Activated CD4-positive, alpha-beta T cell treated with anti-CD3 and anti-CD28 coated beads, Interleukin-2, amount 50 U/mL, for 48 hours (primary cell): ENCODE measurements around the gene MIX23.
"Not testable (repeated sequence)": the region's sequence is repeated elsewhere in the genome, so short reads cannot be mapped to it uniquely, and the experiment has no call there.

ENCODE experiments used
- DNase-seq, 2 experiments: peaks; one replicate each; pipeline ENCODE4 v3.0.0-alpha.2; 2020

The MIX23 gene

DNA sequence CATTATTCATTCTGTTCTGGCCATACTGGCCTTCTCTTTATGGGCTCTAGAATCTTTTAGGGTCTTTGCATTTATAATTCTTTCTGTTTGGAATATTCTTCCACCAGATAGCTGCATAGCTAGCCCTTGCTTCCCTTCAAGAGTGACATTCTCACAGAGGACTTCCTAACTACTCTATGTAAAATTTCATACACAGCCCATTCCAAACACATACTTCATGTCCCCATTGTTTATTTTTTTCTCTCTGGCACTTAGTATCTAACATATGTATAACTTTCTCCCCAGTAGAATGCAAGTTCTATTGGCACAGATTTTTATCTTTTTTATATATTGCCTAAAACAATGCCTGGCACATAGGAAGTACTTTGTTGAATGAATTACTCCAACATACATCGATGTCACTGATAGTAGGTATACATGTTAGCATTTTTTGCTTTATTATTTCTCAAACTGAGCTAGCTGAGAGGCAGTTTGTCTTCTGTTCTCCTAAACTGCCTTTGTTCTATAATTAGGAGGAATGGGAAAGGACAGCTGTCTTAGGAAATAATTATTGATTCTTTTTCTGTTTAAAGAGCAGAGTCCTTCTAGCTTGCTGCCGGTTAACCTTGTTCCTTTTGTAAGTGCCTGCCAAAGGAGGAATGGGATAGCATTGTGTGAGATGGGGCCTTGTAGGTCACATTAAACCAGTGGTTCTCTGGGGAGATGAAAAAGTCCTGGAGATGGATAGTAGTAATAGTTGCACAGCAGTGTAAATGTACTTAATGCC is 8.8 kb upstream of the MIX23 start:
- DNase-seq = no peak

DNA sequence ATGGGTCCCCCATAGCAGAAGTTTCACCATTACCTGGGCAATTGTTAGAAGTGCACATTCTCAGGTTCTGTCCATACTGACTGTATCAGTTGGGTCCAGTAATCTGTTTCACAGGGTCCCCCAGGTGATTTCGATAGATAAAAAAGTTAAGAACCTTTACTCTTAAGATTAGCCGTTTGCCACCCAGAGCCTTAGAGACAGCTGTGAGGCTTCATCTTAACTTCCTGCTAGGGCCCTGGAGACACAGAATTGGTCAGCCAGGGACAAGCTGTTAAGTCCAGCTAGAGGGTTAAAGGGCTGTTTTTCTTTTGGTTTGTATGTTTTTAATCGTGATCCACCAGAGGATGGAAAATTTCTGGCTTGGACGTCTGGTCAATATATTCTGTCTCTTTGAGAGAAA is 7.6 kb upstream of the MIX23 start:
- DNase-seq = no peak

DNA sequence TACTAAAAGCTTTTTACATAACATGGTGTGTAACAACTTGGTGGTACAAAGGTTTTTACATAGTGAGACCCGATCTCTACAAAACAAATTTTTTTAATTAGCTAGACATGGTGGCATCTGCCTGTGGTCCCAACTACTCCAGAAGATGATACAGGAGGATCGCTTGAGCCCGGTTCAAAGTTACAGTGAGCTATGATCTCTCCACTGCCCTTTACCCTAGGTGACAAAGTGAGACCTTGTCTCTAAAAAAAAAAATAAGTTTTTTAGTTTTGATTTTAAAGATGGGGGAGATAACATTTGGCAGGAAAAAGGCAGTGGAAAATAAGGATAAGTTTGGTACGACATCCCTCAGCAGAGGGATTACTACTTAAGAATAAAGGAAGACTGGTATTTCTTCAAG is 6.9 kb upstream of the MIX23 start:
- no peak for DNase-seq

DNA sequence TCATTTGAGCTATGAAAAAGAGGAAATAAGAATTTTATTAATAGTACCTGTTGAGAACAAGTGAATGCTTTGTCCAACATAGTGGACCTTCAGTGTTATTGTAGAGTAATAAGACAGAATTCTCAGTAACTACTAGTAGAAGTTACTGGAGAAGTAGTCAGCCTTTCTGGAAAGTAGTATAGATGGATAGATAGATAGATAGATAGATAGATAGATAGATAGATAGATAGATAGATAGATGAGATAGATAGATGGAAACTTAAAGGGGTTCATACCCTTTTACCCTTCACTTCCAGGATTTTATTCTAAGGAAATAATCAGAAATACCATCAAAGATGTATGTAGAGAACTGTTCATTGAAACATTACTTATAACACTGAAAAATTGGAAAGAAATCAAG is 6.2 kb upstream of the MIX23 start:
- DNase-seq = no peak

DNA sequence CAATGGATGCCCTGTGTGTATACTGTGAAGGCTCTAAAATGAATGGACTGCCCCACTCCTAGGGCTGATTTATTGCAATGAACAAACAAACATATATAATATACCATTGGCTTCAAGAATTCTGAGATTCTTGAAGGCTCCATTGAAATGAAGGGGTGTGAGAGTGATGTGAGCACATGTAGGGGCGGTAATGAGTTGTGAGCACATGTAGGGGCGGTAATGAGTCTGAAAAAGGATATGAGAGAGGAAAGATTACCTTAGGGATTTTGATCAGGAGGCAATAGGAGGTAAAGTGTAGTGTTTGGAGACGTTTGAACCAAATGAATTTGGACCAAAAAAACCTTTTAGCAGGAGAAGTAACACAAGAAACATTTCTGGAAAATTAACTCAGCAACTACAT is 4.7 kb upstream of the MIX23 start:
- DNase-seq = no peak

DNA sequence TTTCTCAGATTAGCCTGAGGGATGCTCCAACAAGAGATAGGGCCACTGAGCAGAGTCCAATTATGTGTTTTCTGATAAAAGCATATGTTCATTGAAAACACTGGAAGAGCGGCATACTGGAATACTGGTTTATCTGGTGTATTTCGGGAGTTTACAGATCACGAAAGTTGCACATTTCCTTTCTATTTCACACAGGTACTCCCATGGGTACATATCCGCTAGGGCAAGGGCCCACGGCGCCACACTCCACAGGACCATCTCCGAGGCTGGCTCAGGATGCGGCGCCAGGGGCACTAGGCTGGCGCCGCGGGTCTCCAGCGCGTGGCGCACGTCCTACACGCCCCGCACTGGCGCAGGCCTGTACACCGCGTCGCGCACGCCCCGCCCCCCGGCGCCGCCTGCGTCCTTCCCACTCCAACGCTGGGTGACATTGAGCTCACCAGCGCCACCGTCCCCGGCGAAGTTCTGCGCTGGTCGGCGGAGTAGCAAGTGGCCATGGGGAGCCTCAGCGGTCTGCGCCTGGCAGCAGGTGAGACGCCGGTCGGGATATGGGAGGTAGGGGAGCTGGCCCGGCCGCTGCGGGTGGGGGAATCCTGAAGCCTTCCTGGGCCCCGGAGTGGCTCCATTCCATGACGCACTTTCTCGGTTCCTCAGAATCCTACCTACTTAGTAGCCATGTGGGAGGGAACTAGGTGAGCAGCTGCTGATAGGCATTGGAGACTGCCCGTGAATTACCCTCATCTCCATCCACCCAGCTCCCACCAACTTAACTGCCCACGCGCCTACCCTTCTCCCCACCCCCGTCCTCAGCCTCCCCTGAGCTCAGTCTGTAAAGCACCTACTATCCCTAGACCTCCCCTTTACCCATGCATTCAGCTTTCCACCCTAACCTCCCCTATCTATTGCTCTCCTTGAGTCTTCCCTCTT is 1.0 kb upstream of the MIX23 start, which contains the start of gene FAM162A:
FAM162A (plus strand) TSS at position 412 of the 927 bp plus-strand sequence; CDS start at position 496, 84 bp downstream.
- DNase-seq = peak; percentile 92 to 94

DNA sequence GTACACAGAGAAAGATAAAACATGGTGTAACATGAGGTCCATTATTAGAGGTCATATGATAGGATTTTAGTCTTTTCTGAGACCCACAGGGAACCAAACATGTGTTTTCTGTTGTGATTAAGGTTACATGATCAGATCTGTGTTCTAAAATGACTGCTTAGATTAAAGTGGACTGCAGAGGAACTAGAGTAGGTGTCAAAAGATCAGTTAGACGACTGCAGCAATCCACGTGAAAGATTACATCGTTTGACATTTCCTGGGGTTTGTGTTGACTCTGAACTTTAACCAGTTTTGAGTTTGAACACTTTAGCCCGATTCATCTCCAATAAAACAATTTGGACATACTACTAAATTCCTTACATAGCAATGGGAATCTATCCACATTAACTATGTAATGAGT is 5.1 kb downstream of the MIX23 start:
- DNase-seq = no peak

DNA sequence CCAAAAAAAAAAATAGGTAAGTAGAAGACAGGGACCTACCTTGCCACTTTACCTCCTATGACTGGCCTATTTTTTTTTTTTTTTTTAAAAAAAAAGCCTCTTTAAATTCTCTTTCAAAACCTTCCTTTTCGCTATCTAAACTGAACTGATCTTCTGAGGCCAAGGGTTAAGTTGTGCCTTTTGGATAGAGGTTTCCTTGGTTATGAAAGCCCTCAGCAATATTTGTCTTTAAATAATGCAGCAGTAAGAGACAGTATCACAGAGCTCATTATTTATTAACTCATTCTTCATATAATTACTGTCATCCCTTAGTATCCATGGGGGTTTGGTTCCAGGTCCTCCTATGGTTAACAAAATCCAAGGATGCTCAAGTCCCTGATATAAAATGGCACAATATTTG is 9.0 kb downstream of the MIX23 start:
- no peak for DNase-seq

DNA sequence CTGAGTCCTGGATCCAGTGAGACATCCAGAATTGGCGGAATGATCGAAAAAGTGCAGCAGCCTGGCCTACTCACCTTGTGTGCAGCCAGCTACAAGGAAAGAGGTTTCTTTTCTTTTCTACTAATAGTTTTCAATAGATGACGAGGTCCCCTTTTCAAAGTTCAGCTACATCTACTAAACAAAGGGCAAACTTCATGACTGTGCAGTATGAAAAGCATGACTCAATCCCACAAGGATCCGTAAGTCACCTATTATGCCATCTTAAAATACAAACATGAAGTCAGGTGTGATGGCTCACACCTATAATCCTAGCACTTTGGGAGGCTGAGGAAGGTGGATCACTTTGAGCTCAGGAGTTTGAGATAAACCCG is 16.7 kb downstream of the MIX23 start:
- DNase-seq = no peak

DNA sequence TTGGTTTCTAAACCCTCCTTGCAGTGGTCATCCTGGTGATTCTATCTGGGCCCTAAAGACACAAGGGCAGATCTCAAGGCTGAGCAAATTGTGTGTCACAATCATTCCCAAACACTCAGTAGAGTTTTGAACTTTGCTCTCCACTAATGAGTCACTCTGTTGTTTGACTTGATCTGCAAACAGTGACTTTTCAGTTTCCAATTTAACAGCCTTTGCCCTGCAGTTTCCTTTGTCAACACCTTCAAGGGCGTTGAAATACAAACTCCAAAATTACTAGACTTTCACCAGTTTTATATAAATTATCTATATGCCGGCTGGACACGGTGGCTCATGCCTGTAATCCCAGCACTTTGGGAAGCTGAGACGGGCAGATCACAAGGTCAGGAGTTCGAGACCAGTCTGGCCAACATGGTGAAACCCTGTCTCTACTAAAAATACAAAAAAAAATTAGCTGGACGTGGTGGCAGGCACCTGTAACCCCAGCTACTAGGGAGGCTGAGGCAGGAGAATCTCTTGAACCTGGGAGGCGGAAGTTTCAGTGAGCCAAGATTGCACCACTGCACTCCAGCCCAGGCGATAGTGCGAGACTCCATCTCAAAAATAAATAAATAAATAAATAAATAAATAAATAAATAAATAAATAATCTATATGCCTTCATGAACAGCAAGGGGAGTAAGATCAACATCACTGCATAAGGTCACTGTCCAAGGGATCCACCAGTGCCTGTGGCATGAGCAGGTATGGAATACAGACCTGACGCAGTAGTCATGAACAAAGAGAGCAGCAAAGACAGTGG is 17.3 kb downstream of the MIX23 start:
- not testable (repeated sequence) for DNase-seq

DNA sequence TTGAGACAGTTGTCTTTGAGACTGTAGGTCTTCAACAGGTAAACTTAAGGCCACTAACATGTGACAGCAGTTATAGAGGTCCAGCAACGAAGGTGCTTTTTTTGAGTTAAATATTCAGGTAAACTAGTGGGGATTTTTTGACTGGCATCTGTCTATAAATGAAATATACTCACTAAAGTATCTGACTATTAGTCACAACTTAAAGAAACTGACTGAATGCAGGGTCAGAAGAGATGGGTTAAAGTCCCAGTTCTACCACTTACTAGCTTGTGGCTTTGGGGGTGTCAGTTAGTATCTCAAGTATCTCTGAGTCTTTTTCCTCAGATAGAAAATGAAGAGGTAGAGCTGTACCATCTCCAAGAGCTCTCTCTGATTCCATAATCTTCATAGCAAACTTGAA is 18.0 kb downstream of the MIX23 start:
- DNase-seq = no peak

DNA sequence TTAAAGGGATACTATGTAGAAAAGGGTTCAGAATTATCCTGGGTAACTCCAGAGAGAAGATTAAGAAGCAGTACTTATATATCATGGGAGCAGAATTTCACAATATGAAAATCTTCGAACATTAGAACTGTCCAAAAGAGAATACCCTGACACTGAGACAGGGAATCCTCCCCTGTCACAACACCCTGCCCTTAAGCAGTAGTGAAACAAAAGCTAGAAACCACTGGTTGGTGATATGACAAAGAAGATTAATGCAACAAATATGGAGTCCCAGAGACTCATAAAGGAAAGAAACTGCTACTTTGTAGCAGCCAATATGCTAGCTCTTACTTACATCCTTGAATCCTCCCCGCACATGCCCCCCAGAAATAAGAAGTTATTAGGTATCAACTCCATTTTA is 18.5 kb downstream of the MIX23 start:
- no peak for DNase-seq

DNA sequence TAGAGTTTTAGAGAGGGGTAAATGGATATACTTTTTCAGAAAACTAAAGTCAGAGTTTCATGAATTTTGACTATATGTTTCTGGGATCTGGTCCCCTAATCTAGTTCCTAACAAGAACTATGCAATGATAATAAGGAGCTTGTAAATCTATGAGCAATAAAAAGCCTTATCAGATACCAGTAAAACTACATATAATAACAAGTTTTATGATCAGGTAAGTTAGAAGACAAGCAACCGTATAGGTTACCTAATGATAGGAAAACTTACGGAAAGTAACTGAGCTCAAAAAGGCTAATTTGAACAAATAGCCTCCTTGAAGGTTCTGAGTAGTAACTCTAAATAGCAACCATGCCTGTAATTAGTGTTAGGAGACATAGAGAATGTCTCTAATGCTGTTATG is 21.0 kb downstream of the MIX23 start:
- no peak for DNase-seq

DNA sequence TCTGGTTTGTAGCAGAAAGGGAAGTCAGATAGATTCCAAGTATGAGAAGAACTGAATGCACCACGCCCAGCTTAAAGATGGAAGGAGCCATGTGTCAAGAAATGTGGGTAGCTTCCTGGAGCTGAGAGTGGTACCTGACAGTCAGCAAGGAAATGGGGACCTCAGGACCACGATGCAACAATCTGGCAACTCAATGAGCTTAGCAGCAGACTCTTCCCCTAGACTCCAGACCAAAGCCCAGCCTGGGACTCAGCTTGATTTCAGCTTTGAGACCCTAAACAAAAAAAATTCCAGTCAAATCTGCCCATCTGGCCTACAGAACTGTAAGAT is 24.4 kb downstream of the MIX23 start:
- DNase-seq = no peak

DNA sequence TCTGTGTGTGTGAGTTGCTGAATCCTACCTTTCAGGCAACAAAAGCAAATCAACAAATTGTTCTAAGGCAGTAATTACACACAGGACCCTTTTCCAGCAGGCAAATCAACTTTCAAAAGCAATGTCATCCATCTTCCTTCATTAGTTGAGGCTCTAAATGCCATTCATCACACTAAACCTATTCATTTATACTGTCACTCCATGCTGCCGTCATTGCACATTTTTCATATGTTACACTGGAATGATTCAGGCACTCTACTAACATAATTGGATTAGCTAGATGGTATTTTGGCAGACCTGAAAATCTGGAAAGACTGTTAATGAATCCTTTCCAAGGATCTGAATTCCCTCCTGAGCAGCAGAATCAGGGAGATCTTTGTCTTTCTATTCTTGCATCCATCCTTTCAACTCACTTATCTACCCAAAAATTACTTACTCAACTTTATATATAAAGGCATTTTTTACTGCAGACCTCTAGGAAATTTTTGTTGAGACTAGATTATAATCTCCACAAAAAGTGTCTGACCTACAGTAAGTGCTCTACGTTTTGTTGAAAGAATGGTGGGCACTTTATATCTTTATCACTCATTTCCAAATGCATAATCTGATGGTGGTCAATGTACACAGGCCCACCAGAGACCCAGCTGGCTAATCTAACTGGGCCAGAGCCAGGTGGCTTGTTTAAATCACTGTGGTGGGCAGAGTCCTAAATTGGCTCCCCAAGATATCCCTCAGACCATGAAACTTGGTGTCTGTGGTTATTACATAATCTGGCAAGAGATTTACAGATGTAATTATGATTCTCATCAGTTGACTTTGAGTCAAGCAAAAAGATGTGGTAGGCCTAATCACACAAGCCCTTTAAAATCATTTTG is 25.0 kb downstream of the MIX23 start:
- DNase-seq = no peak

DNA sequence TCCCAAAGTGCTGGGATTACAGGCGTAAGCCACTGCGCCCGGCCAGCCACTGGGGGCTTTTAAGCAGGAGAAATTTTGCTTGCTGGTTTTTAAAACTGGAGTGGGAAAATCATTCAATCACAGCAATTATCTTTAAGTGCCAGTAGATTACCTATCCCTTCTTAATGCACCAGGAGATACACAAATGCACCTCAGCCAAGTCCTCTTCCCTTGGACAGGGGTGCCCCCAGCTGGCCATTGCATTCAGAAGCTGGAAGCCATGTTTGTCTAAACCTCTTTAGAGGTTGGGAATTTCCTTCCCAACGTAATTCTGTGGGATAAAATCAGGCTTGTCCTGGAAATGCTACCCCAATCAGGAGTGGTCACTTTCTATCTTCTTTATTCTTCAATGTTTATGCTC is 26.6 kb downstream of the MIX23 start:
- peak; percentile 22 to 23 for DNase-seq

DNA sequence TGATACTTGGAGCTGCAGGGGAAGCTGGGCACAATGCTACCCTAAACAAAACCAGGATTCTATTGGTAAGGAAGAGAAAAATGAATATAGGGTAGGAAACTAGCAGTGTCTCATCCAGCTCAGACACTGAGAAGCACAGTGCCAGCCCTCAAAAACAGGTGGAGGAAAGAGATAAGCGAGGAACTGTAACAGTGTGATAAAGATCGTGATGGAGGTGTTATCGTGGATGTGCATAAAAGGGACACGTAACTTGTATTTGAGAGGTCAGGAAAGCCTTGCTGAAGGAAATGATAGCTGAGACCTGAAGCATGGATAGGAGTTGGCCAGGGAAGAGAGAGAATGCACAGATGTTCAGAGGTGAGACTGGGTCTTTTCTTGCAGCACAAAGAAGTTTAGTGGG is 27.4 kb downstream of the MIX23 start:
- no peak for DNase-seq

DNA sequence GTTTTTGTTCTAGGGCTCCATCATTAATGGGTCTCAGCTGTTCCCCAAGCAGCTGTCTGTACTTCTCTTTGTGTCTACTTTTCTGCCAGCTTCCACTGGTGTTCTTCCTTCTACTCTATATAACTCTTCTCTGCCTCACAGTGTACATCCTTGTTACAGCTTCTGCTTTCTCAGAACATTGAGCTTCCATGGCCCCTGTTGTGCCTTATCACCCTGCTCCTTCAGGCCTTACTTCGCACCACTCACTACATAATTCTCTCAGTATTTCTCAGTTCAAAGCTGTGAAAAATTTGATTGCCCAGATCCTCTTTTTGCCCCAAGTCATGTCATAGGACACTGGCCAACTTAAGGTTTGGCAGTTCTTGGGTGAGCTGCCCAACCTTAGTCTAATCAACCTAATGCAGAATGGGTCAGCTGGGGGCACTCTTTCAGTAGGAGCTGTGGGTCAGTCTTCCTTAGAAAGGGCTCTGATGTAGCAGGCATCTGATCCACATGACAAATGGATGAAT is 29.1 kb downstream of the MIX23 start:
- DNase-seq = no peak

DNA sequence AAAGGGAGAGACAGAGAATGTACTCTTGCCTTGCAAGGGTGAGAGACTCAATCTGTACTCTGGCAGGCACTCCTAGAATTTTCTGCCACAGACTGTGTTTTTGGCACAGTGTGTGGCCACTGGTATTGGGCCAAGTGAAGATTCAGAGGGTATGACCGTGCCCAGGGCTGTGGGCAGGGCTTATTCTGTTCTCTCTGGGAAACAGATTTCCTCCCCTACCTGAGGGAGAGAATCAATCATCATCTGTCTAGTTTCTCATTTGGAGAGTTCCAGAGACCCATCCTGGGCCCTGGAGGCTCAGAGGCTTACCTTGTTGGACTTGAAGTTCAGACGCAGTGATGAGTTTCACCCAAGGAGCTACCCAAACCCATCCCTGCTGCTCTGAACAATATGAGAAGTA is 29.8 kb downstream of the MIX23 start:
- DNase-seq = no peak

DNA sequence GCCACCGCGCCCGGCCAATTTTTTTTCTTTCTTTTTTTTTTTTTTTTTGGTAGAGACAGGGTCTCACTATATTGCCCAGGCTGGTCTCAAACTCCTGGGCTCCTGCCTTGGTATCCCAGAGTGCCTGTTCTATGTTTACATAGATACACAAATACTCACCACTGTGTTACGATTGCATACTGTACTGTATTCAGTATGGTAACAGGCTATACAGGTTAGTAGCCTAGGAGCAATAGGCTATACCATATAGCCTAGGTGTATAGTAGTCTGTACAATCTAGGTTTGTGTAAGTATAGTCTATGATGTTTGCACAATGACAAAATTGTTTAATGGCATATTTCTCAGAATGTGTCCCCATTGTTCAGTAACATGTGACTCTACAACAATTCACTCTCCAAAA is 31.4 kb downstream of the MIX23 start:
- no peak for DNase-seq

DNA sequence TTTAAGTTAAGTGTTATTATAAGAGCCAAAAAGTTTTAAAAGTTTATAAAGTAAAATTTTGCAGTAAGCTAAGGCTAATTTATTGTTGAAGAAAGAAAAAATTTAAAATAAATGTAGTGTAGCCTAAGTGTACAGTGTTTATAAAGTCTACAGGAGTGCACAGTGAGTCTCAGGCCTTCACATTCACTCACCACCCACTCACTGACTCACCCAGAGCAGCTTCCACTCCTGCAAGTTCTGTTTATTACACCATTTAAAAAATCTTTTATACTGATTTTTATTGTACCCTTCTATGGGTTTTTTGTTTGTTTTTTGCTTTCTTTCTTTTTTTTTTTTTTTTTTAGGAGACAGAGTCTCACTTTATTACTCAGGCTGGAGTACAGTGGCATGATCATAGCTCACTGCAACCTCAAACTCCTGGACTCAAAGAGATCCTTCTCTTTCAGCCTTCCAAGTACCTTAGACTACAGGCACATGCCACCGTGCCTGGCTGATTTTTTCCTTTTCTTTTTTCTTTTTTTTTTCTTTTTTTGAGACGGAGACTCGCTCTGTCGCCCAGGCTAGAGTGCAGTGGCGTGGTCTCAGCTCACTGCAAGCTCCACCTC is 32.1 kb downstream of the MIX23 start:
- no peak for DNase-seq

DNA sequence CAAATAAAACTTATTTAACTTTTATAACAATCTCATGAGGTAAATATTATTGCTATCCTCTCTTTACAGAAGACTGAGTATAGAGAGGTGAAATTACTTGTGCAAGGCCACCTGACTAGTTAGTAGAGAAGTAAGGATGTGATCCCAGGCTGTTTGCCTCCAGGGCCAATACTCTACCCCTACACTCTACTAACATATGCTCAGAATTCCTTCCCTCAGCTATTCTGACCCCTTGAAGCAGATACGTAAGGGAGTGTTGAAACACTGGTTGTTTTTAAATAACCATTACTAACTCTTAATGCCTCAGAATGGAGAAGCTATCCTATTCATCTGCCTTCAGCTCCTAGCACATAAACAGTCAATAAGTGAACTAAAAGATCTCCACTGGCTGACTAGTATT is 33.9 kb downstream of the MIX23 start:
- no peak for DNase-seq
